Measurements from ENCODE around the gene KLHDC8B. TPM values are rescaled to one million over a fixed set of nuclear protein-coding genes. Genes with fewer than 3 reads are reported as not detected.

The KLHDC8B gene
- polyA plus RNA-seq, 3 donors: 7.5 to 16.7 (median 12.9) TPM

DNA sequence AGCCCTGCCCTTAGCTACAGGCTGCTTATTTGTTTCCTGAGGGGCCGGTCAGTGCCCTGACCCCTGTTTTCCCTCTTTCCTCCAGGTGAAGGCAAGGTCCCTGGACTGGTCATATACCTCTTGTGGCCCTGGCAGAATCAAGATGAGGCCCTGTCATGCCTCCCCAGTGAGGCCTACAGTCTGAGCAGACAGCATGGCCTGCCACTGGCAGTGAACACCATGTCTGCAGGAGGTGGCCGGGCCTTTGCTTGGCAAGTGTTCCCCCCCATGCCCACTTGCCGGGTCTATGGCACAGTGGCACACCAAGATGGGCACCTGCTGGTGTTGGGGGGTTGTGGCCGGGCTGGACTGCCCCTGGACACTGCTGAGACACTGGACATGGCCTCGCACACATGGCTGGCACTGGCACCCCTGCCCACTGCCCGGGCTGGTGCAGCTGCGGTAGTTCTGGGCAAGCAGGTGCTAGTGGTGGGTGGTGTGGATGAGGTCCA lies 1.2 kb downstream of the KLHDC8B start:
- TF ChIP-seq CTCF (IDR thresholded peaks at IDR 0.05): no peak
- Mint-ChIP-seq H3K27me3 (ENCODE audit: low read depth in 3 of 3) (peaks cover 0 to 9% (median 2%) of the 10 kb centered on the region in 3 donors), H3K9me3 (peaks cover 0 to 3% (median 0%) of the 10 kb centered on the region in 7 donors), H3K4me1 (peaks cover 19% of the 10 kb centered on the region), H3K27ac (no peak overlapping the region), H3K4me3 (peak overlapping the region; percentile 83 to 95), H3K36me3 (peaks cover 2 to 9% of the 10 kb centered on the region in 2 donors)
- Histone ChIP-seq H3K9ac (ENCODE audit: insufficient read depth, low read length, poor library complexity, severe bottlenecking) (peak overlapping the region; percentile 72), H3K9me3 (replicated peaks in 1 of 2; ENCODE audit: control insufficient read depth in 1 of 2, insufficient read depth in 1 of 2, low read length in 2 of 2) (no peaks in the 10 kb centered on the region), H4K20me1 (ENCODE audit: insufficient read depth, low read length) (no peaks in the 10 kb centered on the region), H3K27me3 (ENCODE audit: control insufficient read depth in 2 of 2, insufficient read depth in 2 of 2, low read length in 2 of 2) (no peaks in the 10 kb centered on the region), H2AFZ (ENCODE audit: insufficient read depth, low read depth, low read length, poor library complexity, severe bottlenecking) (peak overlapping the region; percentile 97), H3K4me3 (replicated peaks in 1 of 3; ENCODE audit: low read depth in 2 of 3, low read length in 3 of 3) (peak overlapping the region in 1 of 3 experiments; percentile 87), H3K36me3 (replicated peaks in 1 of 2; ENCODE audit: control insufficient read depth in 1 of 2, insufficient read depth in 2 of 2, low read length in 2 of 2) (peaks cover 0 to 6% of the 10 kb centered on the region in 2 donors), H3K79me2 (ENCODE audit: insufficient read depth, low read length) (no peaks in the 10 kb centered on the region), H3K4me2 (replicated peaks; ENCODE audit: extremely low read depth, low read length, poor library complexity, severe bottlenecking) (peak overlapping the region; percentile 88), H3K27ac (ENCODE audit: low read depth in 1 of 2, low read length in 2 of 2) (no peak overlapping the region), H3K4me1 (ENCODE audit: control insufficient read depth in 1 of 2, insufficient read depth in 2 of 2, low read length in 2 of 2) (peaks cover 17 to 26% of the 10 kb centered on the region in 2 donors)
- WGBS (ENCODE audit: insufficient coverage): 91% methylated on average over 7 of the region's 7 CpGs
- intact Hi-C loops (cut with micrococcal nuclease): loop anchor here (5.0 to 10.0 kb wide), 2 partner anchors 105 to 272 kb away; partner anchors contain the start of gene C3orf62 (in 1 of the 2)
- no peak for DNase-seq

DNA sequence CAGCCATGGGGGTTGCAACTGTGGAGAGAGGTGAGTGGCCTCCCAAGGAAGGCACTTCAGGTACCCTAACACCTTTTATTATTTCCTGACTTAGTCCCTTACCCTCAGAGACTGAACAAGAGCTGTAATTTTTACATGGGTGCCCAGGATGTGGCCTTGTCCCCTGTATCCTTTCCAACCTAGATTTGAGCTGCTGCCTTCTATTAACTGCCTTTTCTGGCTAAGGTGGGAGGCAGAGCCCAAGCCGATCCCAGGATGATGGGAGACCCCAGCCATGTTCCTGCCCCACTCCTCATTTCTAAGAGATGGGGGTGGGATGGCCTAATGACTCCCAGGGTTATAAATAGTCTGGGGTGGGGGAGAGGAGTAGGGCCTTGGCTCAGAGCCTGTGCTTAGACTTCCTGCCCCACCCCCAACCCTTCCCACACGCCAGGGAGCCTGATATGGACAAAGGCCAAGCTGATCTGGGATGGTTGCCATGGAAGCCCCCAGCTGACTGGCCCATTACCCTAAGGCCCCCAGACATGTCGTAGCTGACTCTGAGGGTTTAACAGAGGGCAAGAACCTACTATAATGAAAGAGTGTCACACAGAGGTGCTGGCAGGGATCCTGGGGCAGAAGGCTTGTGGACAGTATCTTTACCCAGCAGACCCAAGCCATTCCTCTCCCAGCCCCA lies 1.9 kb downstream of the KLHDC8B start:
- H2AFZ ChIP-seq (ENCODE audit: insufficient read depth, low read depth, low read length, poor library complexity, severe bottlenecking): no peak overlapping the region
- H4K20me1 ChIP-seq (ENCODE audit: insufficient read depth, low read length): no peaks in the 10 kb centered on the region
- no peaks in the 10 kb centered on the region for H3K27me3 ChIP-seq (ENCODE audit: control insufficient read depth in 2 of 2, insufficient read depth in 2 of 2, low read length in 2 of 2)
- intact Hi-C loops (cut with micrococcal nuclease): loop anchor here (5.0 to 10.0 kb wide), 2 partner anchors 104 to 272 kb away; partner anchors contain the start of gene C3orf62 (in 1 of the 2)
- Mint-ChIP-seq H3K9me3 (peaks cover 0 to 3% (median 0%) of the 10 kb centered on the region in 7 donors), H3K27me3 (ENCODE audit: low read depth in 3 of 3) (peaks cover 0 to 6% (median 2%) of the 10 kb centered on the region in 3 donors), H3K27ac (peak overlapping the region in 2 of 7 donors; percentile 21 to 50), H3K4me3 (peak overlapping the region in 1 of 2 donors; percentile 95), H3K36me3 (peaks cover 2 to 9% of the 10 kb centered on the region in 2 donors), H3K4me1 (peaks cover 19% of the 10 kb centered on the region)
- no CpG with 5 or more reads among the region's 3 CpGs for WGBS (ENCODE audit: insufficient coverage)
- peak overlapping the region; percentile 88 for H3K4me2 ChIP-seq (replicated peaks; ENCODE audit: extremely low read depth, low read length, poor library complexity, severe bottlenecking)
- H3K36me3 ChIP-seq (replicated peaks in 1 of 2; ENCODE audit: control insufficient read depth in 1 of 2, insufficient read depth in 2 of 2, low read length in 2 of 2): peaks cover 0 to 6% of the 10 kb centered on the region in 2 donors
- no peaks in the 10 kb centered on the region for H3K79me2 ChIP-seq (ENCODE audit: insufficient read depth, low read length)
- no peak for TF ChIP-seq CTCF (IDR thresholded peaks at IDR 0.05)
- peaks cover 17 to 26% of the 10 kb centered on the region in 2 donors for H3K4me1 ChIP-seq (ENCODE audit: control insufficient read depth in 1 of 2, insufficient read depth in 2 of 2, low read length in 2 of 2)
- H3K27ac ChIP-seq (ENCODE audit: low read depth in 1 of 2, low read length in 2 of 2): no peak overlapping the region
- no peak for DNase-seq
- no peak overlapping the region for H3K9ac ChIP-seq (ENCODE audit: insufficient read depth, low read length, poor library complexity, severe bottlenecking)
- H3K9me3 ChIP-seq (replicated peaks in 1 of 2; ENCODE audit: control insufficient read depth in 1 of 2, insufficient read depth in 1 of 2, low read length in 2 of 2): no peaks in the 10 kb centered on the region
- H3K4me3 ChIP-seq (replicated peaks in 1 of 3; ENCODE audit: low read depth in 2 of 3, low read length in 3 of 3): no peak overlapping the region

All from CD14-positive monocyte (primary cell).